Pericardium fibroblast (primary cell): Measurements from ENCODE around the gene KRTAP19-8. TPM values are rescaled to one million over a fixed set of nuclear protein-coding genes. Genes with fewer than 3 reads are reported as not detected.

ENCODE experiments used
- total RNA-seq: library from RNA; depleted of rRNA; stranded (reverse); fragments of >200 nt; gene quantifications from 2 replicates; pipeline ENCODE4 v1.2.3, GENCODE V29; 2015

KRTAP19-8 gene
- total RNA-seq: not detected in 2 replicates

GRCh38 chr21:31038376-31038775 lies at the start of gene KRTAP19-8:
Gene KRTAP19-8, minus strand, starts transcription at chr21:31038476. Its CDS starts 33 bp downstream, at chr21:31038443.

Other genes with a start within 250 kb of the KRTAP19-8 start
- gene KRTAP8-1, start 225.2 kb downstream of the KRTAP19-8 start, total RNA-seq: not detected in 2 replicates
- gene KRTAP7-1, start 208.7 kb downstream of the KRTAP19-8 start, total RNA-seq: not detected in 2 replicates
- not detected in 2 replicates for gene KRTAP11-1, start 156.9 kb downstream of the KRTAP19-8 start, total RNA-seq